ENCODE results near the gene TTC21A.

DNA sequence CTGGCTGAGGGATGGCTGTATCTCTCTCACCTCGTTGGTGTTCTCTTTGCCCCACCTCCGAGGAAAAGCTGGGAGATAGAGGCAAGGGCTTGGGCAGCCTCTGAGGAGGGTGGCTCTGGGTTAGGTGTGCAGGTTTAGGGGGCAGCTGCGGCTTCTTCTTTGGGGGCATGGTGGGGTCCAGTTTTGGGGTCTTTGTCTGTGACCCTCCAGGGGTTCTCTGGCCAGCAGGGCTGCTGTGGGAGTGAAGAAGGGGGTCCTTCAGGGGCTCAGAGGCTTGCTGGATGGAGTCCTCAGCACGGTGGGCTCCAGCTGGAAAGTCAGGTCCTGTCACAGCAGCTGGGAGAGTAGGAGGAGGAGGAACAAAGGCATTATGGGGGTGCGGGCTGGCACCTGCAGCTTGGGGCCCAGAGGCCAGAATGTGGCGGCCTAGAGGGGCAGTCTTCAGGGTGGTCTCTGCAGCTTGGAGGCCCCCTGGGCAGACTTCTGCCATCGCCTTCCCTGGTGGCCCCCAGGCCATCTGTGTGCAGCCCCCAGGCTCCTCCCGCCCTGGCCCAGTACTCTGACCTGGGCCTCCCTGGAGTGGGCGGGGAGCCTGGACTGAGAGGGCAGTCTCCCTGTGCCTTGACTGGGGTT is 78.0 kb downstream of the TTC21A start:
- TF ChIP-seq, protein P1, sequence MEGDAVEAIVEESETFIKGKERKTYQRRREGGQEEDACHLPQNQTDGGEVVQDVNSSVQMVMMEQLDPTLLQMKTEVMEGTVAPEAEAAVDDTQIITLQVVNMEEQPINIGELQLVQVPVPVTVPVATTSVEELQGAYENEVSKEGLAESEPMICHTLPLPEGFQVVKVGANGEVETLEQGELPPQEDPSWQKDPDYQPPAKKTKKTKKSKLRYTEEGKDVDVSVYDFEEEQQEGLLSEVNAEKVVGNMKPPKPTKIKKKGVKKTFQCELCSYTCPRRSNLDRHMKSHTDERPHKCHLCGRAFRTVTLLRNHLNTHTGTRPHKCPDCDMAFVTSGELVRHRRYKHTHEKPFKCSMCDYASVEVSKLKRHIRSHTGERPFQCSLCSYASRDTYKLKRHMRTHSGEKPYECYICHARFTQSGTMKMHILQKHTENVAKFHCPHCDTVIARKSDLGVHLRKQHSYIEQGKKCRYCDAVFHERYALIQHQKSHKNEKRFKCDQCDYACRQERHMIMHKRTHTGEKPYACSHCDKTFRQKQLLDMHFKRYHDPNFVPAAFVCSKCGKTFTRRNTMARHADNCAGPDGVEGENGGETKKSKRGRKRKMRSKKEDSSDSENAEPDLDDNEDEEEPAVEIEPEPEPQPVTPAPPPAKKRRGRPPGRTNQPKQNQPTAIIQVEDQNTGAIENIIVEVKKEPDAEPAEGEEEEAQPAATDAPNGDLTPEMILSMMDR (IDR thresholded peaks at IDR 0.05 in 4 of 5, conservative IDR thresholded peaks at IDR 0.05 in 1 of 5) = no peak
- TF ChIP-seq POLR2A (IDR thresholded peaks at IDR 0.05) = no peak
